NCI-H2081 treated with DMSO at 0.1 percent for 48 hours (cell line): Measurements from ENCODE around the gene LRP10.
A peak's percentile ranks its signal among the peaks of the same experiment; 100 is the strongest.
"Not testable (repeated sequence)": the region's sequence is repeated elsewhere in the genome, so short reads cannot be mapped to it uniquely, and the experiment has no call there.

ENCODE experiments used
- DNase-seq: peaks from one replicate; lab custom pipeline; 2025; lab: John Stamatoyannopoulos, UW

LRP10 gene

DNA sequence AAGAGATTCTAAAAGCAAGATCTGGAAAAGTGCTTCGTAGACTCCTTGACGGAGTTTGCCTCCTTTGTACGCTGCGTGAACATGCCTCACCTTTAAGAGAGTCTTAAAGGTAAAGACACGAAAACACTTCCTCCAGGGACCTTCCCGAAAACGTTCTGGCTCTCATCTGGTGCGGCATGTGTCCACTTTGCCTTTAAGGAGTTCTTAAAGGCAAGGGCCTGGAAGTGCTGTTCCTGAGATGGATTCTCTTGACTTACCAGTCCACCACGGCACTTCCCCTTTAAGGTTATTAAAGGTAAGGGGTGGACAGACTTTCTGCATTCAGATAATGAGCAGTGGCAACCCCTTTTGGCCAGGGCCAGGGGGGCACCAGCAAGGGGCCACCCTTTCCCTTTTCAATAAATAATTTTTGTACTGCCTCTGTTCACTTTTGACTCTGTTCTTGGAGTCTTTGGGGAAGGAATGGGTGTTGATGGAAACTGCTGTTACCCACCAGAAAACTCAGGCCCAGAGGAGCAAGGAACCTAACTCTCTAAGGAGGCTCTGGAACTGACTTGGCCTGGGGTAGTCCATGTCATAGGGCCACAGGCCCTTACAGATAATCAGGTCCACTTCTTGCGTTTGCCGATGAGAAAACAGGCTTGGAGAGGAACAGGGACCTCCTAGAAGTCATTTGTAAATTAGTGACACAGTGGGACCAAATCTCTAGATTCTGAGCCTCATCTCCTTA is 15.9 kb downstream of the LRP10 start:
- DNase-seq, result no peak

- DNase-seq, result no peak
These were observed 16.4 kb downstream of the LRP10 start for GRCh38 chr14:22887990-22888378.

DNA sequence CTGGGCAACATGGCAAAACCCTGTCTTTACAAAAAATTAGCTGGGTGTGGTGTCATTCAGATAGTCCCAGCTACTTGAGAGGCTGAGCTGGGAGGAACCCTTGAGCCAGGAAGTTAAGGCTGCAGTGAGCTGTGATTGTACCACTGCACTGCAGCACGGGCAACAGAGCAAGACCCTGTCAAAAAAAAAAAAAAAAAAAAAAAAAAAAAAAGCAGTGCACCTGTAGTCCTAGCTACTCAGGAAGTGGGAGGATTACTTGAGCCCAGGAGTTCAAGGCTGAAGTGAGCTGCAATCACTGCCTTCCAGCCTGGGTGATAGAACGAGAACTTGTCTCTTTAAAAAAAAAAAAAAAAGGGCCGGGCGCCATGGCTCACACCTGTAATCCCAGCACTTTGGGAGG is 17.1 kb downstream of the LRP10 start:
- DNase-seq, result no peak

- DNase-seq, result no peak
These were observed 18.9 kb downstream of the LRP10 start for GRCh38 chr14:22890416-22890815.

GRCh38 chr14:22892488-22892887 is 20.9 kb downstream of the LRP10 start:
- no peak for DNase-seq

DNA sequence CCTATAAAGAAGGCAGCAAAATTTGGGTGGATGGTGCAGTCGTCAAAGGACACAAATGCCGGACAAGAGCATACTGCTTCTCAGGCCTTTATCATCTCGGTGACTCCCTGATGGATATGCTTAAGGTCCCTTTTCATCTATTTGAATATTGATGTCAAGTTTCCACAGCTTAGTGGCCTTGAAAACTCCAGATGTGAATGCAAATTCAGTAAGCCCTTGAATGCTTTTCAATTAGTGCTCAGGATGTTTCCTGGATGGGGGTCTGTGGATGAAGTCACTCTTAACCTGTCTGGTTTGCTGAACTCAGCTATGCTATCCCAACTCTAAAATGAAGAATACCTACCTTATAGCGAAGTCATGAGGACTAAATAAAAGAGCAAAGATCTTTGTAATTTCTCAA is 22.2 kb downstream of the LRP10 start:
- no peak for DNase-seq

DNA sequence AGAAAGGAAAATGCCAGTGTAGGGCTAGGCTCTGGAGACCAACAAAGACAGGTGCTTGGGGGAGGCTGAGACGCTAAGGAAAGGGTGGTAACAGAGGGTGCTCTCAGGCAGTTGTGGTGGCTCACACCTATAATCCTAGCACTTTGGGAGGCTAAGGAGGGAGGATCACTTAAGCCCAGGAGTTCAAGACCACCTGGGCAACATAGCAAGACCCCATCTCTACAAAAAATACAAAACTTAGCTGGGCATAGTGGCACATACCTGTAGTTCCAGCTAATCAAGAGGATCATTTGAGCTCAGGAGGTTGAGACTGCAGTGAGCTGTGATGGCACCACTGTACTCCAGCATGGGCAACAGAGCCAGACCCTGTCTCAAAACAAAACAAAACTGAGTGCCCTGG is 23.9 kb downstream of the LRP10 start:
- no peak for DNase-seq

DNA sequence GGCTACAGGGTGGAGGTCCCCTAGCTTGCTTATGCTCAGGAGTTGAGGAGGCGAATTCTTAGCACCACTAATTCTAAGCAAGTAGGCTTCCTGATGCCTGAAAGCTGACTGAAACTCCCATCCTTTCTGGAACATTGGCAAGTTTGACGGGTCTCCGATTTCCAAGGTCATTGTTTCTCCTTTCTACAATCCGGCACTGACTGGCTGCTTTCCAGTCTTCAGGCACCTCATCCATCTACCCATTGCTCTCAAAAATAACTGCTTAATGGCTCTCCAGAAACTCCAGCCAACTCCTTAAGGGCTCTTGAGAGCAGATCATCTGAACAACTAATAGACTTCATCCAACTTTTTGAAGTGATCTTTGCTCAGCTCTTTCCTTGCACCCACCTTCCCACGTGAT is 24.8 kb downstream of the LRP10 start:
- no peak for DNase-seq

GRCh38 chr14:22896760-22897159 is 25.2 kb downstream of the LRP10 start:
- no peak for DNase-seq

- no peak for DNase-seq
These were observed 25.8 kb downstream of the LRP10 start for GRCh38 chr14:22897357-22897756.

GRCh38 chr14:22898302-22899090 is 27.0 kb downstream of the LRP10 start:
- no peak for DNase-seq

GRCh38 chr14:22900081-22900799 is 28.7 kb downstream of the LRP10 start:
- DNase-seq, result no peak

- DNase-seq, result no peak
These were observed 30.3 kb downstream of the LRP10 start for GRCh38 chr14:22901799-22902198.

GRCh38 chr14:22903742-22904087 is 32.2 kb downstream of the LRP10 start:
- no peak for DNase-seq

- no peak for DNase-seq
These were observed 34.1 kb downstream of the LRP10 start for GRCh38 chr14:22905627-22906026.

GRCh38 chr14:22906073-22906472 is 34.5 kb downstream of the LRP10 start:
- DNase-seq, result no peak

DNA sequence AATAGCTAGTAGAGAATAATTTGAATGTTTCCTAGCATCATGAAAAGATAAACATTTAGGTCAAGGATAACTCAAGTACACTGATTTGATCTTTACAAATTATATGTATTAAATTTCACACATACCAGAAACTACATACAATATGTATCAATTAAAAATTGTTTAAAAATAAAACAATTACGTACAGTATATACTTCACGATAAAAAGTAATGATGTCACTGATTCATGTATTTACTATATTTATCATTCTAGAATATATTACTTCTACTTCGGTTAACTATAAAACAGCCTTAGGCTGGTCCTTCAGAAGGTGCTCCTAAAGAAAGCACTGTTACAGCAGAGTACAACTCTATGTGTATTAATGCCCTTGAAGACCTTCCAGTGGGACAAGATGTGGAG is 35.9 kb downstream of the LRP10 start:
- DNase-seq, result no peak

DNA sequence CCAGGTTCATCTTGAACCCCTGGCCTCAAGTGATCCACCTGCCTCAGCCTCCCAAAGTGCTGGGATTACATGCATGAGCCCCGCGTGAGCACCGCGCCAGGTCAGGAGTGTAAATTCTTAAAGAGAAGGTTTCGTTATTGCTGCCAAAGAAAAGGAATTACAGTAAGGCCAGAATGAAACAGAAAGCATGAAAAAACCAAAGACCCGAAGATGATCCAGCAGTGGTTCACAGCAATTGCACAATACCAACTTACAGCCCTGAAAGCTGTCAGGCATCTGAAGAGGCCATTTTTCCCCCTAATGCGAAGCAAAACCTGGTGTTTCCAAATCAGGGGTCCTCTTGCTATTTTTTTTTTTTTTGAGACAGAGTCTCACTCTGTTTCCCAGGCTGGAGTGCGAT is 37.1 kb downstream of the LRP10 start:
- no peak for DNase-seq

DNA sequence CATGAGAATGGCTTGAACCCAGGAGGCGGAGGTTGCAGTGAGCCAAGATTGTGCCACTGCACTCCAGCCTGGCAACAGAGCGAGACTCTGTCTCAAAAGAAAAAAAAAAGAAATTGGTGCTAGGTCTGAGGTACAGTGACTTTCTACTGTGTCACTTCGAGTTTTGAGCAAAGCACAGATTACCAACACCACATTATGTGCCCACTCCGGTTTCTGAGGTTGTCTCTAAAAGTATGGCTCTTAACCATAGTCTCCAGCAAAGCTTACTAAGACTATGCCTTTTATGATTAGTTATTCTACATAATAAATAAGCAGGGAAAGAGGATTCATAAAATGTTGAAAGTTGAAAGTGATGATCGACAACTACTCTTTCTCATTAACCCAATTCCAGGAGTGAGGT is 39.4 kb downstream of the LRP10 start:
- no peak for DNase-seq

DNA sequence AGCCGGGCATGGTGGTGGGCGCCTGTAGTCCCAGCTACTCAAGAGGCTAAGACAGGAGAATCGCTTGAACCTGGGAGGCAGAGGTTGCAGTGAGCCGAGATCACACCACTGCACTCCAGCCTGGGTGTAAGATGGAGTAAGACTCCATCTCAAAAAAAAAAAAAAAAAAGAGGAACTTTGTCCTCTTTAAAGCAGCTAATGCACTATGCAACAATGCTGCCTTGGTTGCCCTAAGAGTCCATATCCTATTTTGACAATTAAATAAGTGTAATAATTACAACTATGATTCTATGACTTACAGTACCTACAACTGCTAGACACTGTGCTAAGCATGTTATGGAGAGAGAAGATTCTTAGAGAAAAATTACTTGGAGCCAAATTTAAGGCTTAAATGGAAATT is 43.3 kb downstream of the LRP10 start:
- not testable (repeated sequence) for DNase-seq

GRCh38 chr14:22915886-22916521 is 44.5 kb downstream of the LRP10 start:
- no peak for DNase-seq

DNA sequence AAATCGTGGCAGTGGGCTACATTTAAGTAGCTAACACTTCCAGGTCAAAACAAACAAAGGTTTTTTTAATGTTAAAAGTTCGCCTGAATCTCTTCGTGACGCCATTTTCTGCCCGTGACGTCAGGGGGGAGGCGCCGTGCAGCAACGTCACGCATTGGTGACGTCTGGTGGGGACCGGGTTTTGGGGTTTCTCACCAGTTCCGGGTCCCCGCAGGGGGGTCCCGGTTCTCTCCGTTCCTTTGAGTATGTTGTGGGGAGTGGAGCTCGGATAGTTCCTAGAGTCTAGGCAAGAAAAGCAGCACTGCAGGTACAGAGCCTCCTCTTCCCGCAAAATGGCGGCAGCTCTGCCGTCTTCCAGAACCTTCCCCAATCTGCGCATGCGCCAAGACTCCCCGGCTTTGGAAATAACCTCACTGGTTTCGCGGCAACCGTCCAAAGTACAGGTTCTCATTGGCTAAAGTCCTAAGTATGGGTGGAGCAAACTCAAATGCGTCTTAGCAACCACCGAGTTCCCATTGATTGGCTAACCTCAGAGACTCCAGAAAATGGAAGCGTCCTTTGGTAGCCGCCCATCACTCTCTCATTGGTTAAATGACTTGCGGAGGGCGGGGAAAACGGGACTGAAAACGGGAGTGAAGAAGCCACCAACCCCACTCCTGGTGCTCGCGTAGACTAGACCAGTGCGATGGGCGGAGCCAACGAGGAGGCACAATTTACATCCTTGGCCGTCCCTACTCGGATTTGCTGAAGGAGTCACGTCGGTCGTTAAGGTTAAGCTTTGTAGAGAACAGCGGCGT is 47.5 kb downstream of the LRP10 start, which contains the start of gene RBM23:
Gene RBM23, minus strand, starts transcription at position 346 of the 797 bp plus-strand sequence.
- peak; percentile 99 for DNase-seq
